Kidney (tissue), 14 donors: ENCODE results near the gene LITAFD. TPM values are rescaled to one million over a fixed set of nuclear protein-coding genes. Genes with fewer than 3 reads are reported as not detected.

ENCODE experiments used
- DNase-seq, 5 donors: peaks; one replicate each; pipeline ENCODE4 v3.0.0-alpha.2; 2013 to 2020
- FAIRE-seq: peaks from 2 replicates; lab custom pipeline; 2012; peaks lifted over from hg19 to GRCh38; lab: Jason Lieb, UNC
- H3K27ac ChIP-seq, 2 donors: one replicate each; pipeline ENCODE4 v1.7.0; 2013; ENCODE audit warnings: low read depth in 2 of 2, low read length in 2 of 2, inconsistent platforms in 1 of 2
- H3K27me3 ChIP-seq: one replicate; pipeline ENCODE4 v1.7.1; 2013; ENCODE audit warnings: low read length, inconsistent platforms; ENCODE audit not compliant: control insufficient read depth, insufficient read depth
- H3K36me3 ChIP-seq, 3 donors: one replicate each; pipeline versions ENCODE4 v1.7.0 to v1.7.1; 2013; ENCODE audit warnings: low read length in 3 of 3, control low read depth in 1 of 3, inconsistent platforms in 1 of 3; ENCODE audit not compliant: insufficient read depth in 3 of 3, control insufficient read depth in 2 of 3
- H3K4me1 ChIP-seq, 3 donors: one replicate each; pipeline versions ENCODE4 v1.7.0 to v1.7.1; 2013; ENCODE audit warnings: low read length in 3 of 3, inconsistent platforms in 1 of 3, low read depth in 1 of 3; ENCODE audit not compliant: control insufficient read depth in 2 of 3, insufficient read depth in 2 of 3
- H3K4me3 ChIP-seq, 3 donors: one replicate each; pipeline versions ENCODE4 v1.7.0 to v1.8.1; 2013; ENCODE audit warnings: low read length in 3 of 3, control low read depth in 1 of 3, inconsistent platforms in 1 of 3
- H3K9ac ChIP-seq, 3 donors: one replicate each; pipeline versions ENCODE4 v1.7.0 to v1.7.1; 2013; ENCODE audit warnings: low read length in 3 of 3, control low read depth in 1 of 3, inconsistent platforms in 1 of 3
- H3K9me3 ChIP-seq, 3 donors: one replicate each; pipeline versions ENCODE4 v1.7.0 to v1.7.1; 2013; ENCODE audit warnings: low read length in 3 of 3, control low read depth in 1 of 3, inconsistent platforms in 1 of 3; ENCODE audit not compliant: control insufficient read depth in 2 of 3, insufficient read depth in 1 of 3
- CTCF ChIP-seq: IDR thresholded peaks from 3 replicates; pipeline ENCODE4 v1.5.1; 2012; ENCODE audit warnings: mild to moderate bottlenecking, moderate library complexity, borderline replicate concordance; ENCODE audit not compliant: insufficient read depth; ENCODE audit errors: extremely low read depth
- intact Hi-C: fragments of 100-400 bp; cut with DNase I; formaldehyde crosslinking; loops from one replicate; pipeline ENCODE4 v1.11.1; 2022
- polyA plus RNA-seq: library from polyadenylated mRNA; stranded (reverse); fragments of 350-450 nt; fragmentation: Illumina TruSeq; extraction: RNeasy Lipid Tissue Mini Kit (QIAGEN cat#74804); gene quantifications from one replicate; pipeline ENCODE4 v1.2.3, GENCODE V29; 2014; ENCODE audit warnings: low read depth, low replicate concordance; ENCODE audit not compliant: insufficient read depth
- total RNA-seq: library from RNA; stranded (reverse); fragmentation: NEBNext Ultra II Directional; extraction: Animal tissue kit (Norgen Biotek cat#: 25700); gene quantifications from one replicate; pipeline ENCODE4 v1.2.1, GENCODE V29; 2021
- donor health status: control.
- donor health status: control.
- donor health status: control.
- donor health status: control.
- donor health status: control.
- donor health status: DM: yes; HTN: yes; CAD: no.
- donor health status: Normal renal cell carcinoma (clear cell type).

LITAFD gene
- total and polyA plus RNA-seq, 2 donors from 2014 or later, result not detected

- intact Hi-C loops, result loop anchor here (10.0 kb wide), 1 partner anchor 56 kb away; no protein-coding TSS in a partner anchor
- no peaks in the 10 kb centered on the region for H3K9me3 ChIP-seq
- H3K9ac ChIP-seq, result no peak overlapping the region
- no peaks in the 10 kb centered on the region for H3K4me1 ChIP-seq
- DNase-seq (peak in 1 of 5 donors; percentile 9), FAIRE-seq (no peak)
- H3K4me3 ChIP-seq, result no peak overlapping the region
- H3K36me3 ChIP-seq, result peaks cover 26 to 81% (median 69%) of the 10 kb centered on the region in 3 donors
- no peak overlapping the region for H3K27ac ChIP-seq
- no peak for TF ChIP-seq CTCF
- no peaks in the 10 kb centered on the region for H3K27me3 ChIP-seq
These were observed 16.6 kb downstream of the LITAFD start for GRCh38 chr16:8898660-8899318.

GRCh38 chr16:8899709-8900317 is 17.7 kb downstream of the LITAFD start:
- H3K36me3 ChIP-seq, result peaks cover 23 to 77% (median 60%) of the 10 kb centered on the region in 3 donors
- H3K4me3 ChIP-seq, result no peak overlapping the region
- no peak for FAIRE-seq
- H3K9me3 ChIP-seq, result no peaks in the 10 kb centered on the region
- TF ChIP-seq CTCF, result no peak
- H3K27ac ChIP-seq, result no peak overlapping the region
- peak in 2 of 5 donors; percentile 9 to 36 for DNase-seq
- H3K4me1 ChIP-seq, result no peaks in the 10 kb centered on the region
- no peak overlapping the region for H3K9ac ChIP-seq
- intact Hi-C loops, result loop anchor here (10.0 kb wide), 1 partner anchor 55 kb away; no protein-coding TSS in a partner anchor
- H3K27me3 ChIP-seq, result no peaks in the 10 kb centered on the region

DNA sequence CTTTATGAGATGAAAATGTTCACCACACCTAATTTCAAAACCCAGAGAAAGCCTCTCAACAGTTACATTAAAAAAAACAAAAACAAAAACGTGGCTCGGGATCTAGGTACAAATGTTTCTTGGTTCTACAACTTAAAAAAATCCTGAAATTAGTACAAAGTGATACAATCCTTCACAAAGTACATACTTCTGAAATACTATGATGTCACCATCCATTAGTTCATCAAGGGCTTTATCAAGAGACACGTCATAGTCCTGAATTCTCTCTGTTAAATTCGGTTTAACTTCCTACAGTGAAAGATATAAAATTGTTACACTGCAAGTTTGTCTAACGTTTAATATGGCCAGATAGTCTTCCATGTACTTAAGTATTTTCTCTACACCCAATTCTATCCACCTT is 18.2 kb downstream of the LITAFD start:
- H3K36me3 ChIP-seq, result peaks cover 27 to 72% (median 60%) of the 10 kb centered on the region in 3 donors
- no peaks in the 10 kb centered on the region for H3K27me3 ChIP-seq
- no peak for TF ChIP-seq CTCF
- H3K4me3 ChIP-seq, result no peak overlapping the region
- H3K27ac ChIP-seq, result no peak overlapping the region
- intact Hi-C loops, result no loop called here
- DNase-seq, result no peak
- H3K9me3 ChIP-seq, result no peaks in the 10 kb centered on the region
- no peak for FAIRE-seq
- no peak overlapping the region for H3K9ac ChIP-seq
- H3K4me1 ChIP-seq, result no peaks in the 10 kb centered on the region
